Liver (tissue), 3 donors: Measurements from ENCODE around the gene MYBPC1.

Source experiments
- CTCF ChIP-seq: fragments of 150-350 bp; IDR thresholded peaks from 2 replicates; pipeline ENCODE4 v1.5.1; 2017; ENCODE audit warnings: improper control_type of control experiment, low read depth, low read length; ENCODE audit not compliant: missing input control
- EGR1 ChIP-seq, 2 donors: IDR thresholded peaks; 2 replicates each; pipeline ENCODE4 v1.6.1; 2016 to 2018; ENCODE audit warnings: antibody characterized with exemption in 2 of 2, low read depth in 2 of 2
- GABPA ChIP-seq, 2 donors: IDR thresholded peaks in 1 of 2; conservative IDR thresholded peaks in 1 of 2; 2 replicates each; pipeline ENCODE4 v1.6.1; 2016; ENCODE audit warnings: antibody characterized with exemption in 2 of 2, mild to moderate bottlenecking in 1 of 2, moderate library complexity in 1 of 2
- MAX ChIP-seq: IDR thresholded peaks from 2 replicates; pipeline ENCODE4 v1.6.1; 2016; ENCODE audit warnings: antibody characterized with exemption
- NR2F2 ChIP-seq: IDR thresholded peaks from 2 replicates; pipeline ENCODE4 v1.6.1; 2016; ENCODE audit warnings: antibody characterized with exemption
- RAD21 ChIP-seq, 2 donors: IDR thresholded peaks; 2 replicates each; pipeline ENCODE4 v1.6.1; 2016; ENCODE audit warnings: antibody characterized with exemption in 2 of 2, mild to moderate bottlenecking in 2 of 2
- RXRA ChIP-seq, 2 donors: IDR thresholded peaks; 2 replicates each; pipeline ENCODE4 v1.6.1; 2017 to 2018; ENCODE audit warnings: antibody characterized with exemption in 2 of 2, mild to moderate bottlenecking in 1 of 2
- TAF1 ChIP-seq: conservative IDR thresholded peaks from 2 replicates; pipeline ENCODE4 v1.6.1; 2016; ENCODE audit warnings: antibody characterized with exemption, mild to moderate bottlenecking
- TF ChIP-seq, protein P1 (sequence below): IDR thresholded peaks from 2 replicates; pipeline ENCODE4 v1.6.1; 2016; ENCODE audit warnings: antibody characterized with exemption, mild to moderate bottlenecking
- TF ChIP-seq, protein P2 (sequence below): IDR thresholded peaks from 2 replicates; pipeline ENCODE4 v1.6.1; 2016; ENCODE audit warnings: antibody characterized with exemption
- donor health status: healthy.
- donor health status: healthy.

DNA sequence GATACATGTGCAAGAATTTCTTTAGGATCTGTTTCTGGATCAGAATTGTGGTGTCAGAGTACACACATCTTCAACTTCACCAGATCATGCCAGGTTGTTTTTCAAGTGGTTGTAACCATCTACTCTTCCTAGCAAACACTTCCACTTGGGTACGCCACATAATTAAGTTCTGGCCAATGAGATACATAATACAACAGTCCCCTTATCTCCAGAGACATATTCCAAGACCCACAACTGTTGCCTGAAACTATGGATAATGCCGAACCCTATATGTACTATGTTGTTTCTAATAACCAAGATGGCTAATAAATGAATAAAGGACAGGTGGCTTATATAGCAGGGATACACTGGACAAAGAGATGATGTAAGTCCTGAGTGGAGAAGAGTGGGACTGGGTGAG lies 100.2 kb downstream of the MYBPC1 start:
- TF ChIP-seq CTCF (no peak), RXRA (IDR thresholded peaks at IDR 0.05) (no peak), TAF1 (no peak), GABPA (IDR thresholded peaks at IDR 0.05 in 1 of 2, conservative IDR thresholded peaks at IDR 0.05 in 1 of 2) (no peak), RAD21 (IDR thresholded peaks at IDR 0.05) (no peak), MAX (no peak), NR2F2 (no peak), EGR1 (IDR thresholded peaks at IDR 0.05; ENCODE audit: low read depth in 2 of 2) (no peak)
- TF ChIP-seq, protein P1, sequence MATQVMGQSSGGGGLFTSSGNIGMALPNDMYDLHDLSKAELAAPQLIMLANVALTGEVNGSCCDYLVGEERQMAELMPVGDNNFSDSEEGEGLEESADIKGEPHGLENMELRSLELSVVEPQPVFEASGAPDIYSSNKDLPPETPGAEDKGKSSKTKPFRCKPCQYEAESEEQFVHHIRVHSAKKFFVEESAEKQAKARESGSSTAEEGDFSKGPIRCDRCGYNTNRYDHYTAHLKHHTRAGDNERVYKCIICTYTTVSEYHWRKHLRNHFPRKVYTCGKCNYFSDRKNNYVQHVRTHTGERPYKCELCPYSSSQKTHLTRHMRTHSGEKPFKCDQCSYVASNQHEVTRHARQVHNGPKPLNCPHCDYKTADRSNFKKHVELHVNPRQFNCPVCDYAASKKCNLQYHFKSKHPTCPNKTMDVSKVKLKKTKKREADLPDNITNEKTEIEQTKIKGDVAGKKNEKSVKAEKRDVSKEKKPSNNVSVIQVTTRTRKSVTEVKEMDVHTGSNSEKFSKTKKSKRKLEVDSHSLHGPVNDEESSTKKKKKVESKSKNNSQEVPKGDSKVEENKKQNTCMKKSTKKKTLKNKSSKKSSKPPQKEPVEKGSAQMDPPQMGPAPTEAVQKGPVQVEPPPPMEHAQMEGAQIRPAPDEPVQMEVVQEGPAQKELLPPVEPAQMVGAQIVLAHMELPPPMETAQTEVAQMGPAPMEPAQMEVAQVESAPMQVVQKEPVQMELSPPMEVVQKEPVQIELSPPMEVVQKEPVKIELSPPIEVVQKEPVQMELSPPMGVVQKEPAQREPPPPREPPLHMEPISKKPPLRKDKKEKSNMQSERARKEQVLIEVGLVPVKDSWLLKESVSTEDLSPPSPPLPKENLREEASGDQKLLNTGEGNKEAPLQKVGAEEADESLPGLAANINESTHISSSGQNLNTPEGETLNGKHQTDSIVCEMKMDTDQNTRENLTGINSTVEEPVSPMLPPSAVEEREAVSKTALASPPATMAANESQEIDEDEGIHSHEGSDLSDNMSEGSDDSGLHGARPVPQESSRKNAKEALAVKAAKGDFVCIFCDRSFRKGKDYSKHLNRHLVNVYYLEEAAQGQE, result no peak
- TF ChIP-seq, protein P2, sequence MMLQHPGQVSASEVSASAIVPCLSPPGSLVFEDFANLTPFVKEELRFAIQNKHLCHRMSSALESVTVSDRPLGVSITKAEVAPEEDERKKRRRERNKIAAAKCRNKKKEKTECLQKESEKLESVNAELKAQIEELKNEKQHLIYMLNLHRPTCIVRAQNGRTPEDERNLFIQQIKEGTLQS, result no peak
